Measurements from ENCODE around the gene BCAS1.

BCAS1 gene

GRCh38 chr20:54086507-54087039 lies 16.2 kb upstream of the BCAS1 start:
- H3K4me3 ChIP-seq (ENCODE audit: low read depth, low read length), result no peak overlapping the region

GRCh38 chr20:54085910-54086309 lies 15.5 kb upstream of the BCAS1 start:
- H3K4me3 ChIP-seq (ENCODE audit: low read depth, low read length), result no peak overlapping the region
- DNase-seq (ENCODE audit: low read depth), result no peak
- TF ChIP-seq CTCF (IDR thresholded peaks at IDR 0.05; ENCODE audit: low read depth, low read length, missing control alignments), result no peak

More at GRCh38 chr20:54086507-54087039, 16.2 kb upstream of the BCAS1 start:
- TF ChIP-seq CTCF (IDR thresholded peaks at IDR 0.05; ENCODE audit: low read depth, low read length, missing control alignments), result no peak
- no peak for DNase-seq (ENCODE audit: low read depth)

- TF ChIP-seq CTCF (IDR thresholded peaks at IDR 0.05; ENCODE audit: low read depth, low read length, missing control alignments), result no peak
- H3K4me3 ChIP-seq (ENCODE audit: low read depth, low read length), result no peak overlapping the region
- DNase-seq (ENCODE audit: low read depth), result no peak
These were observed 15.0 kb upstream of the BCAS1 start for GRCh38 chr20:54085425-54085824.

- no peak for TF ChIP-seq CTCF (IDR thresholded peaks at IDR 0.05; ENCODE audit: low read depth, low read length, missing control alignments)
- no peak overlapping the region for H3K4me3 ChIP-seq (ENCODE audit: low read depth, low read length)
- no peak for DNase-seq (ENCODE audit: low read depth)
These were observed 14.5 kb upstream of the BCAS1 start for GRCh38 chr20:54084727-54085388.

- DNase-seq (ENCODE audit: low read depth), result no peak
- TF ChIP-seq CTCF (IDR thresholded peaks at IDR 0.05; ENCODE audit: low read depth, low read length, missing control alignments), result no peak
- H3K4me3 ChIP-seq (ENCODE audit: low read depth, low read length), result no peak overlapping the region
These were observed 13.8 kb upstream of the BCAS1 start for GRCh38 chr20:54084193-54084592.

- no peak for DNase-seq (ENCODE audit: low read depth)
- no peak for TF ChIP-seq CTCF (IDR thresholded peaks at IDR 0.05; ENCODE audit: low read depth, low read length, missing control alignments)
These were observed 13.1 kb upstream of the BCAS1 start for GRCh38 chr20:54083459-54083858.

GRCh38 chr20:54082100-54082499 lies 11.7 kb upstream of the BCAS1 start:
- TF ChIP-seq CTCF (IDR thresholded peaks at IDR 0.05; ENCODE audit: low read depth, low read length, missing control alignments), result no peak
- no peak overlapping the region for H3K4me3 ChIP-seq (ENCODE audit: low read depth, low read length)
- DNase-seq (ENCODE audit: low read depth), result no peak

More at GRCh38 chr20:54083459-54083858, 13.1 kb upstream of the BCAS1 start:
- H3K4me3 ChIP-seq (ENCODE audit: low read depth, low read length), result no peak overlapping the region
